Measurements from ENCODE around the gene SETX.

SETX gene

DNA sequence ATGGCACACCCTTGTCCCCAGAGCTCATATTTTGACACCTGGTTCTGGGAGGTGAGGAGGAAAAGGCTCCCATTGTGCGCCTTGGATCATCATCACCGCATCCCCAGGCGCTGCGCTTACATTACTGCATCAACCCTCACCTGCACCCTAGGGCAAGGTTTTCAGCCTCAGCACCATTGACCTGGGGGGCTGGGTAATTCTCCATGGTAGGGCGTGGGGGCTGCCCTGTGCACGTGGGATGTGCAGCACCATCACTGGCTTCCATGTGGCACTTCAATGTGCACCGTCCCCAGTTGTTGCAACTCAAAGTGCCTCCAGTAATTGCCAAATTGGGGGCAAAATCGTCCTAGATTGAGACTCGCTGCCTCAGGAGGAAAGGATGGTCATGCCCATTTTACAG lies 109.3 kb downstream of the SETX start:
- in situ Hi-C loops (cut with HindIII; ENCODE audit: low pct_ligation_motif_present, low pct_unique_long_range_greater_than_20kb, low sequenced_read_pairs) = no loop called here
- no peak for DNase-seq

DNA sequence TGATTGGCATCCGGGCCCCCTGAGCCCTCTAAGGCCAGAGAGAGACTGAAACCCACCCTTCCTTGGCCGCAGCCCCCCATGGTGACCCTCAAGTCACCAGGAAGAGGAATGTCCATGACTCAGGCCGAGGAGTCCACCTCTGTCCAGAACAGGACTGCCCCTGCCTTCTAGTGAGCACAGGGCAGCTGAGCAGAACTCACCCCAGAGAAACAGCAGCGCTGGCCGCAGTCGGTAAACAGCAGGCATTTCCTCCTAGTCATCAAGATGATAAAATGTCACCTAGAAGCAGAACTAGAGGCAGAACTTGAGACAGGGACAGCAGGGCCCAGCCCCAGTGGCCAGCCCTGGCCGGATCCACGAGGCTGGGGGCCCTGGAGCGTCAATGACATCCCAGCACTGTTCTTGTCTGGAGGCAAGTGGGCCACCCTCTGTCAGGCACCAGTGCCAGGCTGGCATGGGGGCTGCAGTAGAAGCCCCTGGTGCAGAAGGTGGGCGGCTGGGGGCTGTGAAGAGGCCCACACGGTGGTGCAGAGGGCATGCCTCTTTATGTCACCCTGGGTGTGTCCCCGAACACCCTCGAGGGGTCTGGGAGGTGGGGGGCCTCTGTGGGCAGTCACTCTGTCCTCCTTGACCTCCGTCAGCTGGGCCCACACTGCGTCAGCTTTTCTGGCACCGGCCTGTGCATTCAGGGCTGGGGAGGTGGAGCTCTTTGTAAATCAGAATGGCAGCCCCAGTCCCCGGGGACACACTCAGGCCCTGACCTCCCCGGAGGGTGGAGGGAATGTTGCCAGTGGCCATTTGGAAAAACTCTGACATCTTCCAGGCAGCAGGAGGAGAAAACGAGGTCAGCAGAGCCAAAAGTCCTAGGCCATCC lies 110.0 kb downstream of the SETX start:
- in situ Hi-C loops (cut with HindIII; ENCODE audit: low pct_ligation_motif_present, low pct_unique_long_range_greater_than_20kb, low sequenced_read_pairs) = no loop called here
- DNase-seq = peak; percentile 16

DNA sequence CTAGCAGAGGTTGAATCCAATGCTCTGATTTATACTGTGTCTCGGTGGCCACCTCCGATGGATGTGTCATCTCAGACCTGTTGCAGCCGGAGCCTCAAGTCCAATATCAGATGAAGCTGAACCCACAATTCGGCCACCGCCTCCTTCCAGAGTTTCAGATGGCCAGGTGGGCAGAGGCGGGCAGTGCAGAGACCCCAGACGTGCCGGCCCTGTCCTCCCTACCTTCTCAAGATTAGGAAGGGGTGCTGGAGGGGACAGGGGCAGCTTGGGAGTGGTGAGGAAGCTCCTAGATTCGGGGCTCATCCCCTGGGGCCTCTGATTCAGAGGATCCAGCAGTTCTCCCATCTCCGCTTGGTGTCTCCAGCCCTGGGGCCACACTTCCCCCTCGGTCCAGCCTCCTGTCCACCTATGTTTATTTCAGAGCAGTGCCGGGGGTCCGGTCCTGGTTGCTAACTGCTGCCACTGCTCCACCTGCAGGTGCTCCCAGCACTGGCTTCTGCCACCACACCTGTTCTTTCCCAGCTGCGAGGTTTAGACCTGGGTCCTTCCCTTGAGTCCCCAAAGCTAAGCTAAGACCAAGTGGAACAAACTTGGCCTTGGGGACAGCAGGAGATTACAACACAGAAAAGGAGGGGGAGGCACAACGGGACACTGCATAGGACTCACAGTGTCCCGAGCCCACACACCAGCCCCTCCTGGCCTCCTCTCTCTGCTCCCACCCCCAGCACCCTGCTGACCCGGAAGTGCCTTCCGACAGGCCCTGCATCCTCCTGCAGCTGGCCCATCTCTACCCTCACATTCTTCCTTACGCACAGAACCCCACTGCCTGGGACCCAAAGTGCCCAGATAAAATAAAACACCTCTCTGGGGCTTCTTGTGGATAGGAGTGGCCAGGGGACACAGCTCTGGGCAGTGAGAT lies 111.4 kb downstream of the SETX start:
- no peak for DNase-seq
- in situ Hi-C loops (cut with HindIII; ENCODE audit: low pct_ligation_motif_present, low pct_unique_long_range_greater_than_20kb, low sequenced_read_pairs) = no loop called here

DNA sequence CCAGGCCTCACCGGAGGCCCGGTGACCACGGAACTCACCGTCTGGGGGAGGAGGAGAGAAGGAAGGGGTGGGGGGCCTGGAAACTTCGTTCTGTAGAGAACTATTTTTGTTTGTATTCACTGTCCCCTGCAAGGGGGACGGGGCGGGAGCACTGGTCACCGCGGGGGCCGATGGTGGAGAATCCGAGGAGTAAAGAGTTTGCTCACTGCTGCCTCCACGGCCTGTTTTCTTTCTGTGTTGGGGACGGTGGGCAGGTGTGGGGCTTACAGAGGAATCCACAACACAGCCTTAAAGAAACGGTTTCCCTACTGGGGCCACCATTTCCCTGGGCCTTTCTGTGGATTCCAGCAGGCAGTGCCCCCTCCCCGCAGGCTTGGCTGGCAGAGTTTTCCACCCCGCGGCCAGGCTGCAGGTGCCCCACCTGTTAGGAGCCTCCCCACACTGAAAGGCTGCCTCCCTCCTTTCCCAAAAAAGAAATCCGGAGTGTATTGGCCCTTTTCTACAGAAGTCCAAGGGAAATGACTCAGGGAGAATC lies 112.1 kb downstream of the SETX start:
- in situ Hi-C loops (cut with HindIII; ENCODE audit: low pct_ligation_motif_present, low pct_unique_long_range_greater_than_20kb, low sequenced_read_pairs) = no loop called here

DNA sequence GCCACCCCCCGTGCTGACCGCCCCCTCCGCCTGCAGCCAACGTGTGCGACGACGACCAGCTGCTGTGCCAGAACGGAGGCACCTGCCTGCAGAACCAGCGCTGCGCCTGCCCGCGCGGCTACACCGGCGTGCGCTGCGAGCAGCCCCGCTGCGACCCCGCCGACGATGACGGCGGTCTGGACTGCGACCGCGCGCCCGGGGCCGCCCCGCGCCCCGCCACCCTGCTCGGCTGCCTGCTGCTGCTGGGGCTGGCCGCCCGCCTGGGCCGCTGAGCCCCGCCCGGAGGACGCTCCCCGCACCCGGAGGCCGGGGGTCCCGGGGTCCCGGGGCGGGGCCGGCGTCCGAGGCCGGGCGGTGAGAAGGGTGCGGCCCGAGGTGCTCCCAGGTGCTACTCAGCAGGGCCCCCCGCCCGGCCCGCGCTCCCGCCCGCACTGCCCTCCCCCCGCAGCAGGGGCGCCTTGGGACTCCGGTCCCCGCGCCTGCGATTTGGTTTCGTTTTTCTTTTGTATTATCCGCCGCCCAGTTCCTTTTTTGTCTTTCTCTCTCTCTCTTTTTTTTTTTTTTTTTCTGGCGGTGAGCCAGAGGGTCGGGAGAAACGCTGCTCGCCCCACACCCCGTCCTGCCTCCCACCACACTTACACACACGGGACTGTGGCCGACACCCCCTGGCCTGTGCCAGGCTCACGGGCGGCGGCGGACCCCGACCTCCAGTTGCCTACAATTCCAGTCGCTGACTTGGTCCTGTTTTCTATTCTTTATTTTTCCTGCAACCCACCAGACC lies 112.8 kb downstream of the SETX start:
- in situ Hi-C loops (cut with HindIII; ENCODE audit: low pct_ligation_motif_present, low pct_unique_long_range_greater_than_20kb, low sequenced_read_pairs) = no loop called here
- peak; percentile 25 for DNase-seq

More for the DNA sequence above, 112.1 kb downstream of the SETX start:
- DNase-seq = no peak

DNA sequence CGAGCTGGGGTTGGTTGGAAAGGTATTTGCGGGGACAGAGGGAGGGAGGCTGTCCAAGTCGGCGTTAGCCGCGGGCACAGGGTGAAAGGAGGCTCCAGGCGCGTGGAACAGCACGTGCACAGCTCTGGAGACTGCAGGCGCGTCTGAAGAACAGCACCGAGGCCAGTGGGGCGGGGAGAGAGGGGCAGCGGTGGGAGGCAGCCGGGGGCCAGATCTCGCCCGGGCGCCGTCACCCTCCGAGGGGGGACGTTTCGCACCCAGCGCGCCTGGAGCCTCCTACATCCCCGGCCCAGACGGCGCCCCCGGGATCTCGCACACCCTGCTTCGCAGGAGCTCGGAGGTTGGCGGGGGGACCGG lies 113.3 kb downstream of the SETX start:
- in situ Hi-C loops (cut with HindIII; ENCODE audit: low pct_ligation_motif_present, low pct_unique_long_range_greater_than_20kb, low sequenced_read_pairs) = no loop called here
- DNase-seq = no peak

DNA sequence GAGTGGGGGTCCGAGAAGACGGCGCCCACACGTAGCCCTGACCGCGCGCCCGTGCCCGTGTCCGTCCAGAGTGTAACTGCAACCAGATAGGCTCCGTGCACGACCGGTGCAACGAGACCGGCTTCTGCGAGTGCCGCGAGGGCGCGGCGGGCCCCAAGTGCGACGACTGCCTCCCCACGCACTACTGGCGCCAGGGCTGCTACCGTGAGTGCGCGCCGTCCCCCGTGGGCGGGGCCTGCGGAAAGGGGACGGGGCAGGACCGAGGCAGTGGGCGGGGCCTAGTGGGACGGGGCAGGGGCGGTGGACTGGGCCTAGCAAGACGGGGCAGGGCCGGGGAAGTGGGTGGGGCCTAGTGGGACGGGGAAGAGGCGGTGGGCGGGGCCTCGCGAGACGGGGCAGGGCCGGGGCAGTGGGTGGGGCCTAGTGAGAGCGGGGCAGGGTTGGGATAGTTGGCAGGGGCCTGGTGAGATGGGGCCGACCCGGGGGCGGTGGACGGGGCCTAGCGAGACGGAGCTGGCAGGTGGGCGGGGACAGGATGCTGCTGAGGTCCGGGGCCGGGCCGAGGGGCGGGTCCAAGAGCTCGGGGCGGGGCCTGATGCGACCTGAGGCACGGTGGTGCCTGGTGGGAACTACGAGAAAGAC lies 113.8 kb downstream of the SETX start:
- in situ Hi-C loops (cut with HindIII; ENCODE audit: low pct_ligation_motif_present, low pct_unique_long_range_greater_than_20kb, low sequenced_read_pairs) = no loop called here
- peak; percentile 89 for DNase-seq

DNA sequence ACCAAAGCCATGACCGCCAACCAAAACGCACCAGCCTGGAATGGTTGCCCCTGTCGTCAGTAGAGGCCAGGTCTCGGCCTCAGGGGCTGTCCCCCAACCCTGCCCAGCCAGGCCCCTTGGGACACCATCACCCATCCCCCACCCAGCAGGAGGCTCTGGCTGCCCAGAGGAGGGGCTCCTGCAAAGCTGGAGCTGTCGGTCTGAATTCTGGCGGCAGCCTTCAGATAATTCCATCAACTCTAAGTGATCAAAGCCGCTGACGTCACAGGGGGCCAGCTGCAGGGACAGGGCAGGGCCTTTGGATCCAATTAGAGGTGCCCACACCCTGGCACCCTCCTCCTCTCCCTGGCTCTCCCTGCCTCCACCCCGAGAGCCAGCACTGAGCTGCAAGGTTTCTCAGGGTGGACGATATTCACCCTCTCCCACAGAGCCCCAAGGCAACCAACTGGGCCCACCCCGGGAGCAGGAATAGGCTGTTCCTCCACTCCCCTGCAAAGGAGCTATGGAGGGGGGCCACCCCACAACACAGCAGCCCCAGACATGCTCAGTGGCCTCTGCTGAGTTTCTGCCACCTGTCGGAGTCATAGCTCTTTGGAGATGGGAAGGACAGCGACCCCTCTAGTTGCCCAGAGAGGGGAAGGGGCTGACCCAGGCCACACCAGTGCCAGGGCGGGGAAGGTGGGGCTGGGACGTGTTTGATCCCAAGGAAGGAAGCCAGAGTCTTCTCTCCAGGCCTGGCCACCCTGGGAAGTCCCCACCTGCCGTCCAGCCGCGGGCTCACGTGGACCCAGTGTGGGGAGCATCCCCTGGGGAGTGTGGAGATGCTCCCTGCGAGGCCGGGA lies 114.6 kb downstream of the SETX start:
- in situ Hi-C loops (cut with HindIII; ENCODE audit: low pct_ligation_motif_present, low pct_unique_long_range_greater_than_20kb, low sequenced_read_pairs) = no loop called here

DNA sequence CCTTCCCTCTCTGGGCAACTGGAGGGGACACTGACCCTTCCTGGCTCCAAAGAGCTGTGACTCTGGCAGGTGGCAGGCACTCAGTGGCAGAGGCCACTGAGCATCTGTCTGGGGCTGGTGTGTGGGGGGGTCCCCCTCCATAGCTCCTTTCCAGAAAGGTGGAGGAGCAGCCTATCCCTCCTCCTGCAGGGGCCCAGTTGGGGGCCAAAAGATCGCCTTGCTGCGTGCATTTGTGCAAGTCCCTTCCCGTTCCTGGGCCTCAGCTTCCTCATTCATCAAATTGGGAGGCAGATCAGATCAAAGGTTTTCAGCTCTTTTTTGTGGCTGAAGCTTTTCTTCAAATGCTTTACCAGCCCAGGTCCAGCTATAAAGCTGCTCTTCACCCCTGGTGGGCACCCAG lies 115.3 kb downstream of the SETX start:
- no peak for DNase-seq
- in situ Hi-C loops (cut with HindIII; ENCODE audit: low pct_ligation_motif_present, low pct_unique_long_range_greater_than_20kb, low sequenced_read_pairs) = no loop called here

More for the DNA sequence above, 114.6 kb downstream of the SETX start:
- no peak for DNase-seq

DNA sequence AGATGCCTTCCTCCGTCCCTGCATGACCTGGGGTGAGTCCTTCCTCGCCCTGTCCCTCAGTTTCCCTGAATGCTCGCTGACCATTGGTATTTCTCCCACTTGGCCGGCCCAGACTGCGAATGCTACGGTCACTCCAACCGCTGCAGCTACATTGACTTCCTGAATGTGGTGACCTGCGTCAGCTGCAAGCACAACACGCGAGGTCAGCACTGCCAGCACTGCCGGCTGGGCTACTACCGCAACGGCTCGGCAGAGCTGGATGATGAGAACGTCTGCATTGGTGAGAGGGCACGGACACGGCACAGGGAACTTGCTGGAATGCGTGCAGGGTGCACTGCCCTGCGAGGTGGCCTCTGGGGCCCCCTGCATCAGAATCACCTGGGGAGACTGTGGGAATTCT lies 115.8 kb downstream of the SETX start:
- in situ Hi-C loops (cut with HindIII; ENCODE audit: low pct_ligation_motif_present, low pct_unique_long_range_greater_than_20kb, low sequenced_read_pairs) = no loop called here
- no peak for DNase-seq

DNA sequence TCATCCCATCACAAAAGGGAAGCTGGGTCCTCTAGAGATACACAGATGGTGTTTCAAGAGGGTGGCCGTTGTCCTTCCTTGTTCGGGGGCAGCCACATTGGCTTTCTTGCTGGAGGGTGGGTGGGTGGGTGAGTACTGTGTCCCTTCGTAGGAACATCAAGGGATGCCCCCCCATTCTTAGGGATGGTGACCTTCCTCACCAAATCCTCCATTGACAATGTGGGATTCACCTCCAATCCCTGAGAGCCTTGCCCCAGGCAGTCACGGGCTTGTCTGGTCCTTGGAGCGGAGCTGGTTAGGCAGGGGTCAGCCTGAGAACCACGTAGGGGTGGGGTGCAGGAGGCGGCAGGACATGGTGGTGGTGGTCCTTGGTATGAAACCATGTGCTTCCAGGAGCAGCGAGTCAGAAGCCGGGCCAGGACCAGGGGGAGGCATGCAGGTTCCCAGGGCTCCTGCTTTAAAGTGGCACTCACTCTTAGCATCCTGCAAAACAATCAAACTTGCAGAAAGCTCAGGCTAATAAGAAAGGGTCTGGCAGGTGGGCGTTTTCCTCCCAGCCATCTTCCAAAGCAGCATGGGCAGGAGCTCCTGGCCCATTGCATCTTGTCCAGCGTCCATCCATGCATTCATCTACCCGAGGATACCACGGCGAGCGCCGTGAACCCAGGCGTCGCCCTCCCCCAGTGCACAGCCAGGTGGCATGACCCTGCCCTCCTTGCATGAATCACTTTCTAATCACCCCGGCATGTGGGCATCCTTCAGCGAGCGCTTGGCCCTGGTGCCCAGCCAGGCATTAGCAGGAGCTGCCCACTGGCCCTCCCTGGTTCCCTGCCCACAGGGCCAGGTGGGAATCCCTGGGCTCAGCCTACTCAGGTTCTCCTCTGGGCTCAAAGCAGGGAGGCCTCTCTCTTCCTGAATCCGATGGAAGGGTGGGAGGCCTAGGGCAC lies 116.5 kb downstream of the SETX start:
- DNase-seq = peak; percentile 54
- in situ Hi-C loops (cut with HindIII; ENCODE audit: low pct_ligation_motif_present, low pct_unique_long_range_greater_than_20kb, low sequenced_read_pairs) = no loop called here

DNA sequence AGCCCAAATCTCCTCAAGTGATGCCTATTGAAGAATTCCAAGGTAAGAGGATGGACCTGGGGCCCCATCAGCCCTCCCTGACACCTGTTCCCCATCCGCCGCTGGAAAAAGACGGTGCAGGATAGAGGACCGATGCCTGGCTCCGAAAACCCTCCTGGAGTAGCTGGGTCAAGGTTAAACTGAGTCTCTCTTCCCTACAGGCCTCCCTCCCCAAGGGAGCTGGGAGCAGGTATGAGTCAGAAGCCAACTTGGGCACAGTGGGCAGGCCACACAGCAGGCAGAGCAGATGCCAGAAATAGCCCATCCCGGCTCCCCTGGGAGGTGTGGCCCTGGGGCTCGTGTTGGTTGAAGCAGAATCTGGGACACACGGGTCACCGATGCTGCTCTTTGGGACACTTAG lies 117.3 kb downstream of the SETX start:
- in situ Hi-C loops (cut with HindIII; ENCODE audit: low pct_ligation_motif_present, low pct_unique_long_range_greater_than_20kb, low sequenced_read_pairs) = no loop called here
- DNase-seq = peak; percentile 65

DNA sequence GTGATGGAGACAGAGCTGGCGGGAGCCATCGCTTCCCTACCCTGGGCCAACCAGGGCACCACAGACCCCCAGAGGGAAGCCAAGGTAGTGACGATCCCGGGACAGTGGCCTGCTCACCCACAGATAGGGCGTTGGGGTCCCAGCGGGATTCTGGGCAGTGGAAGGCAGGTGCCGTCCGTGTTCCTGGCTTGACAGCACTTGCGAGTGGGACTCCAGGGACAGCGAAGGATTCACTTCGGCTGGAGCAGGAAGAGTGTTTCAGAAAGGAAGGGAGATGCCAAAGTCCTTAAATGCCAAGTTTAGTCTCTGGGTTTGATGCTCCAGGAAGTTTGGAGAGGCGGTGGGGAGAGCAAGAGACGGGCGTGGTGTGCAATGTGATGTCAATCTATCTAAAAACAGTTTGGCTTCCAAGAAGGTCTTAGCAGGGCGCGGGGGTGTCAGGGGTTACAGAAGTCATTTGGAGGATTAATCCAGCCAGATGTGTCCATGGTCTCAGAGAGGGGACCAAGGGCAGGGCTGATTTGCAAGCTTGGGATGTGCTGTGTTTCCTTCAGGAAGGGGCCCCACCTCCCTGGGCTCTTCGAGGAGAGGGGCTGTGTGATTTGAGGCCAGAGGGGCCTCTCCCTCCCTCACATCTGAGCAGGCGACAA lies 118.0 kb downstream of the SETX start:
- in situ Hi-C loops (cut with HindIII; ENCODE audit: low pct_ligation_motif_present, low pct_unique_long_range_greater_than_20kb, low sequenced_read_pairs) = no loop called here
- no peak for DNase-seq

DNA sequence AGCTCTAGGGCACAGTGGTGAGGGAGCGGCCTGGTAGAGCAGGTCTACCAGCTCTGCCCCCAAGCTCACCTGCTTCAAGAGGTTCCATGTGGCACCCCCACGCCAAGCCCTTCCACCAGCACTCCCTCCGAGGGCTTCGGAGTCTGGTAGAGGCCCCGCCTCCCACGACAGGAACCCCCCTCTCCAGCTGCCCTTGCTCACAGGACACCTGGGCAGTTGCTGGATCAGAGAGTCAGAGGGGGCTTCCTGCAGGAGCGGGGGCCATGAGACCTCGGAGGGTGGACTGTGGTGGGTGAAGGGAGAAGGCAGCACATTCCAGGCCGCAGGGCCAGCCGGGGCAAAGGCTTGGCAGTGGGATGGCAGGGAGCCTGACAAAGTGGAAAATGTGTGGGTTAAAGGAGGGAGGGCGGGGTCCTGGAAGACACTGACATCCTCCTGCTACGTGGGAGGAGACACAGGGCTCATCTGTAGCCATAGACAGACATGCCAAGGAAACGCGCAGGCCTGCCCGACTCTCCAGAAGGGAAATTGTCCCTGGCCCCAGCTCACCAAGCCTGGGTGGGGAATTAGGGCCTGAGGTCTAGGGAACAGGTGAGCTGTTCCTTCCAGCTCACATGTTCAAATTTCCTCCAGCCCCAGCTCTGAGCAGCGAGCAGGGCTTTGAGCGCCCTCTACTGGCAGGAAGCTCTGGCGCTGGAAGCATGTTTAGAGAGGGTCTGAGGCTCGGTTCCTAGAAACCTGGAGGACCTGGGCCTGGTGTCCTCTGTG lies 118.7 kb downstream of the SETX start:
- DNase-seq = peak; percentile 65
- in situ Hi-C loops (cut with HindIII; ENCODE audit: low pct_ligation_motif_present, low pct_unique_long_range_greater_than_20kb, low sequenced_read_pairs) = no loop called here

DNA sequence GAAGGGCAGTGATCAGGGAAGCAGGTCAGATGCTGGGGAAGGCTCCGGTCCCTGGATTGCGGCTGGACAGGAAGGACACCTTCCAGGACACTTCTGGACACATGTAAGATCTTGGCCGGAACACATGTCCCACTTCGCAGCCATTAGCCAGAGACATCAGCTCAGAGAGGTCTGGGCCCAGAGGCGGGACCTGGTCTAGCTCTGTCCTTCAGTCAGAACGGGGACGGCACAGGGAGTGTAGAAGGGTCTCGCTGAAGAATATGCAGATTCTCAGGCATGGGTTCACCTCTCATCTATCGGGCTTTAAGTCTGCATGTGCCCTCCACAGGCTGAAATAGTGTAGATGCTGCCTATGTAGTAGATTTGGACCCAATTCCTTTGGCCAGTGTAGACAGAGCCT lies 119.7 kb downstream of the SETX start:
- in situ Hi-C loops (cut with HindIII; ENCODE audit: low pct_ligation_motif_present, low pct_unique_long_range_greater_than_20kb, low sequenced_read_pairs) = no loop called here
- no peak for DNase-seq

Measured in ACHN (cell line).